C4-2B (cell line): ENCODE data around the gene C19orf85.

ENCODE experiments used
- CTCF ChIP-seq: fragments of 450-650 bp; conservative IDR thresholded peaks from 2 replicates; pipeline ENCODE4 v1.5.1; 2017; ENCODE audit warnings: mild to moderate bottlenecking
- ZFX ChIP-seq: fragments of 450-650 bp; IDR thresholded peaks from 2 replicates; pipeline ENCODE4 v1.6.1; 2017

- TF ChIP-seq CTCF = no peak
- TF ChIP-seq ZFX = no peak
These were observed 26.2 kb upstream of the C19orf85 start for GRCh38 chr19:55490478-55491432.
